Islet of Langerhans (tissue), 1 donor: ENCODE results near the gene COL5A1.
"Not testable (repeated sequence)": the region's sequence is repeated elsewhere in the genome, so short reads cannot be mapped to it uniquely, and the experiment has no call there.

ENCODE experiments used
- FAIRE-seq: peaks from one replicate; lab custom pipeline; 2011; peaks lifted over from hg19 to GRCh38; lab: Jason Lieb, UNC

The COL5A1 gene

GRCh38 chr9:134693641-134694367 lies 52.2 kb downstream of the COL5A1 start:
- FAIRE-seq = no peak

- FAIRE-seq = no peak
Measured at GRCh38 chr9:134694368-134694665, 52.7 kb downstream of the COL5A1 start.

- FAIRE-seq = no peak
Measured at GRCh38 chr9:134694714-134695113, 53.1 kb downstream of the COL5A1 start.

GRCh38 chr9:134695144-134695543 lies 53.5 kb downstream of the COL5A1 start:
- no peak for FAIRE-seq

GRCh38 chr9:134696433-134696832 lies 54.8 kb downstream of the COL5A1 start:
- no peak for FAIRE-seq

GRCh38 chr9:134698111-134698510 lies 56.5 kb downstream of the COL5A1 start:
- FAIRE-seq = no peak

GRCh38 chr9:134698587-134699342 lies 57.2 kb downstream of the COL5A1 start:
- no peak for FAIRE-seq

- FAIRE-seq = no peak
Measured at GRCh38 chr9:134699343-134699740, 57.7 kb downstream of the COL5A1 start.

- no peak for FAIRE-seq
Measured at GRCh38 chr9:134700636-134701350, 59.2 kb downstream of the COL5A1 start.

- no peak for FAIRE-seq
Measured at GRCh38 chr9:134701581-134702259, 60.1 kb downstream of the COL5A1 start.

GRCh38 chr9:134702291-134702690 lies 60.7 kb downstream of the COL5A1 start:
- no peak for FAIRE-seq

GRCh38 chr9:134703730-134704114 lies 62.1 kb downstream of the COL5A1 start:
- FAIRE-seq = not testable (repeated sequence)

- no peak for FAIRE-seq
Measured at GRCh38 chr9:134704498-134704897, 62.9 kb downstream of the COL5A1 start.

- FAIRE-seq = no peak
Measured at GRCh38 chr9:134705786-134706185, 64.2 kb downstream of the COL5A1 start.

- no peak for FAIRE-seq
Measured at GRCh38 chr9:134706522-134706921, 64.9 kb downstream of the COL5A1 start.

GRCh38 chr9:134707031-134707680 lies 65.6 kb downstream of the COL5A1 start:
- FAIRE-seq = no peak

- no peak for FAIRE-seq
Measured at GRCh38 chr9:134707731-134708671, 66.4 kb downstream of the COL5A1 start.

- no peak for FAIRE-seq
Measured at GRCh38 chr9:134708672-134709038, 67.1 kb downstream of the COL5A1 start.

GRCh38 chr9:134709512-134710270 lies 68.1 kb downstream of the COL5A1 start:
- FAIRE-seq = no peak

- FAIRE-seq = no peak
Measured at GRCh38 chr9:134710271-134710540, 68.6 kb downstream of the COL5A1 start.

- FAIRE-seq = no peak
Measured at GRCh38 chr9:134710901-134711300, 69.3 kb downstream of the COL5A1 start.
